ENCODE measurements around the gene ATP8B4. TPM values are rescaled to one million over a fixed set of nuclear protein-coding genes. Genes with fewer than 3 reads are reported as not detected.

Gene ATP8B4
- total RNA-seq, 1 donor from 2014 or later: 15.1 TPM

- no peak for DNase-seq (ENCODE audit: low spot score in 2 of 2)
- H3K27ac ChIP-seq: no peak overlapping the region
- TF ChIP-seq, protein P1, sequence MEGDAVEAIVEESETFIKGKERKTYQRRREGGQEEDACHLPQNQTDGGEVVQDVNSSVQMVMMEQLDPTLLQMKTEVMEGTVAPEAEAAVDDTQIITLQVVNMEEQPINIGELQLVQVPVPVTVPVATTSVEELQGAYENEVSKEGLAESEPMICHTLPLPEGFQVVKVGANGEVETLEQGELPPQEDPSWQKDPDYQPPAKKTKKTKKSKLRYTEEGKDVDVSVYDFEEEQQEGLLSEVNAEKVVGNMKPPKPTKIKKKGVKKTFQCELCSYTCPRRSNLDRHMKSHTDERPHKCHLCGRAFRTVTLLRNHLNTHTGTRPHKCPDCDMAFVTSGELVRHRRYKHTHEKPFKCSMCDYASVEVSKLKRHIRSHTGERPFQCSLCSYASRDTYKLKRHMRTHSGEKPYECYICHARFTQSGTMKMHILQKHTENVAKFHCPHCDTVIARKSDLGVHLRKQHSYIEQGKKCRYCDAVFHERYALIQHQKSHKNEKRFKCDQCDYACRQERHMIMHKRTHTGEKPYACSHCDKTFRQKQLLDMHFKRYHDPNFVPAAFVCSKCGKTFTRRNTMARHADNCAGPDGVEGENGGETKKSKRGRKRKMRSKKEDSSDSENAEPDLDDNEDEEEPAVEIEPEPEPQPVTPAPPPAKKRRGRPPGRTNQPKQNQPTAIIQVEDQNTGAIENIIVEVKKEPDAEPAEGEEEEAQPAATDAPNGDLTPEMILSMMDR (IDR thresholded peaks at IDR 0.05): no peak
- intact Hi-C loops (cut with DNase I): no loop called here
- peaks cover 0 to 9% of the 10 kb centered on the region in 2 donors for H3K9me3 ChIP-seq
- no peaks in the 10 kb centered on the region for H3K4me1 ChIP-seq
- H3K36me3 ChIP-seq: no peaks in the 10 kb centered on the region
- H3K4me3 ChIP-seq: no peak overlapping the region
- H3K27me3 ChIP-seq: no peaks in the 10 kb centered on the region
Observed at GRCh38 chr15:50120729-50121128, 1.7 kb upstream of the ATP8B4 start.

DNA sequence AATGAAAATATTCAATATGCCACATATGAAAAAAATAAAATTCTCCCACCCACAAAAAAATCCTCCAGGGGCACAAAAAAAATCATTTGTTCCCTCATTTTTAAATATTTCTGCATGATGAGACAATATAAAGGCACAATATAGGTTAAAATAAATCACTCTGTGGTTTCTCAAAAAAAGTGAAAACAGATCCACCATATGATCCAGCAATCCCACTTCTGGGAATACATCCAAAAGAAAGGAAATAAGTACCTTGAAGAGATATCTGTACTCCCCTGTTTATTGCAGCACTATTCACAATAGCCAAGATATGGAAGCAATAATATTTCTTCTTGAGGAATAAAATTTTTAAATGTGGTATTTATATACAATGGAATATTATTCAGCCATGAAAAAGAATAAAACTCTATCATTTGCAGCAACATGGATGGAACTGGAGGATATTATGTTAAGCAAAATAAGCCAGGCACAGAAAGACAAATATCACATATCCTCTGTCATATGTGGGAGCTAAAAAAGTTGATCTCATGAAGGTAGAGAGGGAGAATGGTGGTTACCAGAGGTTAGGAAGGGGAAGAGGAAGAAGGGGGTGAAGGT is 1.5 kb downstream of the ATP8B4 start:
- no peaks in the 10 kb centered on the region for H3K4me1 ChIP-seq
- intact Hi-C loops (cut with DNase I): no loop called here
- H3K36me3 ChIP-seq: no peaks in the 10 kb centered on the region
- no peak overlapping the region for H3K27ac ChIP-seq
- peaks cover 0 to under 1% of the 10 kb centered on the region in 2 donors for H3K9me3 ChIP-seq
- H3K4me3 ChIP-seq: no peak overlapping the region
- TF ChIP-seq, protein P1 (IDR thresholded peaks at IDR 0.05): no peak
- DNase-seq (ENCODE audit: low spot score in 2 of 2): no peak
- H3K27me3 ChIP-seq: no peaks in the 10 kb centered on the region

GRCh38 chr15:50116477-50116876 is 2.6 kb downstream of the ATP8B4 start:
- H3K27ac ChIP-seq: no peak overlapping the region

GRCh38 chr15:50113992-50114780 is 4.8 kb downstream of the ATP8B4 start:
- H3K4me3 ChIP-seq: no peak overlapping the region
- no peaks in the 10 kb centered on the region for H3K27me3 ChIP-seq
- H3K27ac ChIP-seq: no peak overlapping the region
- no peaks in the 10 kb centered on the region for H3K9me3 ChIP-seq
- H3K4me1 ChIP-seq: no peaks in the 10 kb centered on the region
- H3K36me3 ChIP-seq: no peaks in the 10 kb centered on the region
- no peak for DNase-seq (ENCODE audit: low spot score in 2 of 2)
- TF ChIP-seq, protein P1 (IDR thresholded peaks at IDR 0.05): no peak
- intact Hi-C loops (cut with DNase I): no loop called here

More at GRCh38 chr15:50116477-50116876, 2.6 kb downstream of the ATP8B4 start:
- Histone ChIP-seq H3K4me3 (no peak overlapping the region), H3K4me1 (no peaks in the 10 kb centered on the region), H3K9me3 (no peaks in the 10 kb centered on the region), H3K36me3 (no peaks in the 10 kb centered on the region), H3K27me3 (no peaks in the 10 kb centered on the region)
- intact Hi-C loops (cut with DNase I): no loop called here
- TF ChIP-seq, protein P1 (IDR thresholded peaks at IDR 0.05): peak in 1 of 3 experiments; percentile 5
- no peak for DNase-seq (ENCODE audit: low spot score in 2 of 2)

- Histone ChIP-seq H3K9me3 (no peaks in the 10 kb centered on the region), H3K27me3 (no peaks in the 10 kb centered on the region), H3K36me3 (no peaks in the 10 kb centered on the region), H3K4me1 (no peaks in the 10 kb centered on the region), H3K27ac (no peak overlapping the region), H3K4me3 (no peak overlapping the region)
- intact Hi-C loops (cut with DNase I): no loop called here
- TF ChIP-seq, protein P1 (IDR thresholded peaks at IDR 0.05): no peak
- no peak for DNase-seq (ENCODE audit: low spot score in 2 of 2)
Observed at GRCh38 chr15:50113187-50113505, 5.9 kb downstream of the ATP8B4 start.
